GM12864 (cell line): ENCODE measurements around the gene SIRT3.
A peak's percentile ranks its signal among the peaks of the same experiment; 100 is the strongest.
"Not testable (repeated sequence)": the region's sequence is repeated elsewhere in the genome, so short reads cannot be mapped to it uniquely, and the experiment has no call there.

Experiments used
- DNase-seq: peaks from one replicate; pipeline ENCODE4 v3.0.0-alpha.2; 2011; ENCODE audit warnings: low read depth
- H3K4me3 ChIP-seq: 2 replicates; pipeline ENCODE4 v1.5.1; 2011; ENCODE audit warnings: mild to moderate bottlenecking, low read depth, low read length, control low read depth
- CTCF ChIP-seq: IDR thresholded peaks from 2 replicates; pipeline ENCODE4 v1.5.1; 2011; ENCODE audit warnings: low read depth, mild to moderate bottlenecking, moderate library complexity, low read length, control low read depth, inconsistent platforms; ENCODE audit errors: missing control alignments

Gene SIRT3

GRCh38 chr11:196786-197731, 39.1 kb downstream of the SIRT3 start:
- TF ChIP-seq CTCF, result no peak
- DNase-seq, result no peak
- H3K4me3 ChIP-seq, result no peak overlapping the region

GRCh38 chr11:193481-193880, 42.7 kb downstream of the SIRT3 start:
- not testable (repeated sequence) for DNase-seq, H3K4me3 ChIP-seq

- not testable (repeated sequence) for H3K4me3 ChIP-seq
Measured at GRCh38 chr11:192674-193128, 43.4 kb downstream of the SIRT3 start, which contains the start of gene SCGB1C1. TSS of gene SCGB1C1 (plus strand) at chr11:193078. CDS start at chr11:193100, 22 bp downstream.

GRCh38 chr11:191490-192478, 44.4 kb downstream of the SIRT3 start:
- peak; percentile 41 for TF ChIP-seq CTCF
- H3K4me3 ChIP-seq, DNase-seq: not testable (repeated sequence)

More at GRCh38 chr11:192674-193128, 43.4 kb downstream of the SIRT3 start, which contains the start of gene SCGB1C1:
- DNase-seq, result not testable (repeated sequence)

- DNase-seq, H3K4me3 ChIP-seq: not testable (repeated sequence)
Measured at GRCh38 chr11:190546-190945, 45.6 kb downstream of the SIRT3 start.

GRCh38 chr11:189843-190311, 46.3 kb downstream of the SIRT3 start:
- not testable (repeated sequence) for H3K4me3 ChIP-seq, DNase-seq

GRCh38 chr11:189200-189783, 46.9 kb downstream of the SIRT3 start:
- H3K4me3 ChIP-seq, DNase-seq: not testable (repeated sequence)
- peak; percentile 11 for TF ChIP-seq CTCF

- H3K4me3 ChIP-seq, DNase-seq: not testable (repeated sequence)
Measured at GRCh38 chr11:180242-180641, 55.9 kb downstream of the SIRT3 start.
